GM12878 (cell line): ENCODE data around the gene DNAH8. TPM values are rescaled to one million over a fixed set of nuclear protein-coding genes. Genes with fewer than 3 reads are reported as not detected.
A peak's percentile ranks its signal among the peaks of the same experiment; 100 is the strongest.

Source experiments
- ATAC-seq: fragments of 200-7000 bp; cut with Tn5 transposase; 3 replicates; pipeline ENCODE4 v1.9.1; 2020; ENCODE audit warnings: mild to moderate bottlenecking, moderate library complexity
- BruUV-seq: library from RNA; stranded (reverse); fragments of 400-500 nt; replicated peaks from 2 replicates; lab custom pipeline; 2021; lab: Mats Ljungman, UMichigan
- CTCF ChIA-PET: fragments of 300-600 bp; sonication (Branson Sonifier 250); formaldehyde crosslinking; extraction: SDS; loops from one replicate; lab custom pipeline; 2021; ENCODE audit warnings: inconsistent platforms; lab: Yijun Ruan, JAX
- POLR2A ChIA-PET: fragments of 350-600 bp; formaldehyde crosslinking; extraction: SDS; loops from one replicate; lab custom pipeline; 2021; ENCODE audit warnings: inconsistent platforms; lab: Charles Lee
- RAD21 ChIA-PET: fragments of 300-600 bp; sonication (Branson Sonifier 250); formaldehyde crosslinking; loops from one replicate; lab custom pipeline; 2023; ENCODE audit warnings: antibody characterized with exemption; ENCODE audit not compliant: unreplicated experiment; lab: Charles Lee
- SMC1A ChIA-PET: fragments of 300-600 bp; sonication (Branson Sonifier 250); formaldehyde crosslinking; loops from one replicate; lab custom pipeline; 2023; ENCODE audit not compliant: unreplicated experiment, uncharacterized antibody; lab: Charles Lee
- DNase-seq: peaks from one replicate; pipeline ENCODE4 v3.0.0-alpha.2; 2011; ENCODE audit warnings: low read depth, low spot score
- FAIRE-seq: peaks from 3 replicates; lab custom pipeline; 2011; peaks lifted over from hg19 to GRCh38; lab: Jason Lieb, UNC
- H2AFZ ChIP-seq: 2 replicates; pipeline ENCODE4 v1.6.0; 2011; ENCODE audit warnings: low read depth, low read length, control low read depth; ENCODE audit not compliant: control insufficient read depth
- H3K27ac ChIP-seq: 2 replicates; pipeline ENCODE4 v1.5.1; 2011; ENCODE audit warnings: control low read depth; ENCODE audit not compliant: control insufficient read depth, insufficient read depth
- H3K27me3 ChIP-seq, 2 experiments: replicated peaks in 1 of 2; 2 replicates each; pipeline versions ENCODE4 v1.6.0 to v1.6.1; 2011; ENCODE audit warnings: low read length in 1 of 2; ENCODE audit not compliant: control insufficient read depth in 2 of 2, insufficient read depth in 2 of 2
- H3K36me3 ChIP-seq, 2 experiments: 2 replicates each; pipeline ENCODE4 v1.5.1; 2011; ENCODE audit warnings: low read length in 1 of 2; ENCODE audit not compliant: control insufficient read depth in 2 of 2, insufficient read depth in 2 of 2
- H3K4me1 ChIP-seq: 2 replicates; pipeline ENCODE4 v1.6.1; 2011; ENCODE audit warnings: mild to moderate bottlenecking, low read length, moderate library complexity, mixed read lengths; ENCODE audit not compliant: control insufficient read depth, insufficient read depth
- H3K4me2 ChIP-seq: 2 replicates; pipeline ENCODE4 v1.6.0; 2011; ENCODE audit warnings: control low read depth; ENCODE audit not compliant: control insufficient read depth, insufficient read depth
- H3K4me3 ChIP-seq: fragments of 200-600 bp; sonication (generic); 2 replicates; pipeline ENCODE4 v1.5.1; 2016
- H3K79me2 ChIP-seq: 2 replicates; pipeline ENCODE4 v1.6.0; 2011; ENCODE audit warnings: low read length; ENCODE audit not compliant: control insufficient read depth, insufficient read depth
- H3K9ac ChIP-seq: 2 replicates; pipeline ENCODE4 v1.8.0; 2011; ENCODE audit warnings: low read length, control low read depth, mixed read lengths; ENCODE audit not compliant: control insufficient read depth, insufficient read depth
- H3K9me3 ChIP-seq: replicated peaks from 3 replicates; pipeline ENCODE4 v1.5.1; 2011; ENCODE audit warnings: mild to moderate bottlenecking, low read length; ENCODE audit not compliant: control insufficient read depth, insufficient read depth
- H4K20me1 ChIP-seq: 2 replicates; pipeline ENCODE4 v1.6.0; 2011; ENCODE audit not compliant: control insufficient read depth, insufficient read depth
- CUX1 ChIP-seq: IDR thresholded peaks from 2 replicates; pipeline ENCODE4 v1.6.1; 2012; ENCODE audit warnings: improper control_type of control experiment, low read depth, low read length; ENCODE audit not compliant: insufficient replicate concordance
- EGR1 ChIP-seq, 2 experiments: IDR thresholded peaks; 1 replicate in 1 of 2; 2 replicates in 1 of 2; pipeline ENCODE4 v1.6.1; 2011 to 2012; ENCODE audit warnings: low read depth in 2 of 2, low read length in 2 of 2, borderline replicate concordance in 1 of 2, mild to moderate bottlenecking in 1 of 2, moderate library complexity in 1 of 2
- HCFC1 ChIP-seq: fragments of 150-350 bp; IDR thresholded peaks from 2 replicates; pipeline ENCODE4 v1.6.1; 2014; ENCODE audit warnings: low read length
- HDAC6 ChIP-seq: fragments of 200-600 bp; sonication (generic); IDR thresholded peaks from one replicate; pipeline ENCODE4 v1.8.0; 2017; ENCODE audit warnings: antibody characterized with exemption; ENCODE audit not compliant: unreplicated experiment
- IKZF2 ChIP-seq, 2 experiments: fragments of 450-650 bp; IDR thresholded peaks; 2 replicates each; pipeline ENCODE4 v1.6.1; 2017; ENCODE audit warnings: mild to moderate bottlenecking in 2 of 2, moderate library complexity in 2 of 2
- KDM1A ChIP-seq: fragments of 200-600 bp; sonication (generic); IDR thresholded peaks from 2 replicates; pipeline ENCODE4 v1.6.1; 2016; ENCODE audit warnings: borderline replicate concordance
- MYB ChIP-seq: fragments of 150-350 bp; IDR thresholded peaks from 2 replicates; pipeline ENCODE4 v1.6.1; 2014; ENCODE audit warnings: mild to moderate bottlenecking, low read depth, low read length, borderline replicate concordance
- NRF1 ChIP-seq: conservative IDR thresholded peaks from 2 replicates; pipeline ENCODE4 v1.6.1; 2011; ENCODE audit warnings: mild to moderate bottlenecking, low read depth, low read length, improper control_type of control experiment
- TCF12 ChIP-seq: IDR thresholded peaks from 2 replicates; pipeline ENCODE4 v1.6.1; 2011; ENCODE audit warnings: low read depth, mild to moderate bottlenecking, low read length
- WRNIP1 ChIP-seq: IDR thresholded peaks from 2 replicates; pipeline ENCODE4 v1.6.1; 2011; ENCODE audit warnings: low read depth, low read length, improper control_type of control experiment, borderline replicate concordance
- ZNF384 ChIP-seq: IDR thresholded peaks from 2 replicates; pipeline ENCODE4 v1.6.1; 2012; ENCODE audit warnings: low read depth, mild to moderate bottlenecking, low read length, improper control_type of control experiment, borderline replicate concordance
- WGBS: methylation state at CpG from one replicate; pipeline ENCODE4 v1.1.6; 2016; ENCODE audit warnings: low lambda C conversion rate; ENCODE audit not compliant: insufficient replicate concordance, insufficient coverage; ENCODE audit errors: missing lambda C conversion rate; 5-methylcytosine and 5-hydroxymethylcytosine counted together
- in situ Hi-C: fragments of 300-500 bp; cut with MboI; formaldehyde crosslinking; loops from 9 replicates; pipeline ENCODE4 v1.14.3; 2018; ENCODE audit warnings: mixed read lengths
- intact Hi-C: fragments of 100-400 bp; cut with micrococcal nuclease; formaldehyde crosslinking; loops from one replicate; pipeline ENCODE4 v1.14.2; 2022; ENCODE audit not compliant: unreplicated experiment
- polyA plus RNA-seq, 11 experiments: library from polyadenylated mRNA; depleted of rRNA in 4 of 11; unstranded in 6 of 11; stranded (reverse) in 5 of 11; fragments of >200 nt; fragmentation: Nextera tagmentation in 4 of 11; fragmentation: Illumina TruSeq in 1 of 11; extraction: Ambion mirVana in 4 of 11; extraction: Trizol in 1 of 11; gene quantifications; 1 replicate in 1 of 11; 2 replicates in 10 of 11; pipeline versions ENCODE4 v1.2.1 to v1.2.3, GENCODE V29; 2011 to 2016; ENCODE audit warnings: inconsistent platforms in 2 of 11, missing spikeins in 2 of 11, low read depth in 1 of 11
- total RNA-seq, 4 experiments: library from RNA; depleted of rRNA in 3 of 4; stranded (reverse); fragments of >200 nt in 3 of 4; fragmentation: Illumina TruSeq in 1 of 4; extraction: Trizol in 1 of 4; gene quantifications; 2 replicates each; pipeline versions ENCODE4 v1.2.1 to v1.2.3, GENCODE V29; 2013 to 2021

The DNAH8 gene
- total and polyA plus RNA-seq, 10 of the 15 experiments (the other 5 are each of a cell fraction or from before 2014, with no cell fraction given), result 0.02 to 0.34 (median 0.10) TPM; not detected in 3

- Histone ChIP-seq H4K20me1 (no peaks in the 10 kb centered on the region), H3K4me1 (peaks cover 6% of the 10 kb centered on the region; the same call in 1 of the 2 replicates), H3K36me3 (no peaks in the 10 kb centered on the region), H3K27ac (no peak overlapping the region), H3K9ac (no peak overlapping the region), H3K4me3 (no peak overlapping the region), H3K4me2 (no peak overlapping the region; the same call in none of the 2 replicates), H2AFZ (peak overlapping the region; percentile 13; the same call in 1 of the 2 replicates), H3K9me3 (no peaks in the 10 kb centered on the region), H3K27me3 (no peaks in the 10 kb centered on the region), H3K79me2 (no peaks in the 10 kb centered on the region)
- WGBS, result 2% methylated on average over 2 of the region's 2 CpGs
- intact Hi-C loops (no loop called here), in situ Hi-C loops (no loop called here)
- FAIRE-seq (peak; percentile 13), ATAC-seq (no peak), DNase-seq (no peak)
- POLR2A ChIA-PET, result interaction anchor here (0.8 kb wide), 1 partner anchor 11 kb away, joined by 3 read pairs; no protein-coding TSS in a partner anchor
- RAD21 ChIA-PET, result no interaction called here
- BruUV-seq, result no TSS peak
- SMC1A ChIA-PET, result interaction anchor here (1.0 kb wide), 1 partner anchor 19 kb away, joined by 4 read pairs; no protein-coding TSS in a partner anchor
- TF ChIP-seq NRF1 (no peak), ZNF384 (no peak), MYB (no peak), EGR1 (IDR thresholded peaks at IDR 0.05; ENCODE audit: borderline replicate concordance in 1 of 2, low read depth in 2 of 2, low read length in 2 of 2) (no peak), HCFC1 (no peak), WRNIP1 (no peak), HDAC6 (no peak), IKZF2 (IDR thresholded peaks at IDR 0.05) (no peak), TCF12 (no peak), KDM1A (no peak), CUX1 (no peak)
- CTCF ChIA-PET, result interaction anchor here (1.1 to 2.9 kb wide), 3 partner anchors 9 to 12 kb away, joined by 3 to 13 read pairs (median 10); no protein-coding TSS in a partner anchor
Observed at GRCh38 chr6:38784506-38785235, 69.6 kb downstream of the DNAH8 start.
